H1 (cell line): Measurements from ENCODE around the gene CTSW. TPM values are rescaled to one million over a fixed set of nuclear protein-coding genes. Genes with fewer than 3 reads are reported as not detected.

Source experiments
- ASH2L ChIP-seq: fragments of 200-600, 300-600 bp; sonication (generic); IDR thresholded peaks from one replicate; pipeline ENCODE4 v1.7.1; 2017; ENCODE audit warnings: low read length
- JUND ChIP-seq: IDR thresholded peaks from 2 replicates; pipeline ENCODE4 v1.6.1; 2011; ENCODE audit warnings: mild to moderate bottlenecking, improper control_type of control experiment, low read length
- MAFK ChIP-seq: IDR thresholded peaks from 2 replicates; pipeline ENCODE4 v1.6.1; 2012; ENCODE audit warnings: low read depth, mild to moderate bottlenecking, improper control_type of control experiment, low read length
- RAD21 ChIP-seq, 2 experiments: IDR thresholded peaks in 1 of 2; conservative IDR thresholded peaks in 1 of 2; 2 replicates each; pipeline ENCODE4 v1.6.1; 2011; ENCODE audit warnings: low read depth in 2 of 2, low read length in 2 of 2, improper control_type of control experiment in 1 of 2, inconsistent platforms in 1 of 2, mild to moderate bottlenecking in 1 of 2, moderate library complexity in 1 of 2
- TAF7 ChIP-seq: optimal IDR thresholded peaks from 2 replicates; pipeline ENCODE3; 2011; ENCODE audit warnings: low read depth, mild to moderate bottlenecking, inconsistent platforms, low read length, moderate library complexity, borderline replicate concordance
- TCF12 ChIP-seq: IDR thresholded peaks from 2 replicates; pipeline ENCODE4 v1.6.1; 2011; ENCODE audit warnings: low read depth, mild to moderate bottlenecking, low read length
- polyA plus RNA-seq, 7 experiments: library from polyadenylated mRNA; depleted of rRNA in 3 of 7; stranded (reverse) in 5 of 7; unstranded in 2 of 7; fragments of >200 nt in 5 of 7; fragments of 200-250 nt in 2 of 7; gene quantifications; 1 replicate in 5 of 7; 2 replicates in 1 of 7; 4 replicates in 1 of 7; pipeline versions ENCODE4 v1.2.1 to v1.2.3, GENCODE V29; 2011 to 2013; ENCODE audit warnings: missing spikeins in 2 of 7, mixed read lengths in 2 of 7
- total RNA-seq: library from RNA; stranded (reverse); fragmentation: NEBNext Ultra II Directional; extraction: Animal tissue kit (Norgen Biotek cat#: 25700); gene quantifications from 2 replicates; pipeline ENCODE4 v1.2.1, GENCODE V29; 2021

CTSW gene
- total and polyA plus RNA-seq, 2 of the 8 experiments (the other 6 are each of a cell fraction or from before 2014, with no cell fraction given) = not detected

- TF ChIP-seq RAD21 (IDR thresholded peaks at IDR 0.05 in 1 of 2, conservative IDR thresholded peaks at IDR 0.05 in 1 of 2; ENCODE audit: low read depth in 2 of 2, low read length in 2 of 2) (peak; percentile 32 to 48; a peak in 3 of 4 replicates), JUND (no peak), TCF12 (0 out of 2 replicates have a peak, but pooled peaks have one; percentile 24), MAFK (no peak), ASH2L (no peak), TAF7 (peak; percentile 43)
Measured at GRCh38 chr11:65851083-65851579, 28.5 kb upstream of the CTSW start (continued).
